T-helper 17 cell (primary cell): ENCODE data around the gene MIA2. TPM values are rescaled to one million over a fixed set of nuclear protein-coding genes. Genes with fewer than 3 reads are reported as not detected.

Source experiments
- ATAC-seq: fragments of 150-1000 bp; cut with Tn5 transposase; 2 replicates; pipeline ENCODE4 v1.10.0; 2021; ENCODE audit warnings: mild to moderate bottlenecking, moderate library complexity
- DNase-seq, 3 donors: peaks; one replicate each; pipeline versions ENCODE4 v3.0.0 to v3.0.0-alpha.2; 2020 to 2021
- H3K9me3 ChIP-seq: one replicate; pipeline ENCODE4 v1.7.0; 2013; ENCODE audit warnings: low read length, mild to moderate bottlenecking; ENCODE audit not compliant: control insufficient read depth, poor library complexity, severe bottlenecking
- H3K27ac Mint-ChIP-seq: one replicate; pipeline ENCODE4 v1.8.0; 2022; ENCODE audit warnings: mild to moderate bottlenecking, moderate library complexity, mixed read lengths
- H3K27me3 Mint-ChIP-seq: one replicate; pipeline ENCODE4 v1.8.0; 2022; ENCODE audit warnings: mixed read lengths
- H3K36me3 Mint-ChIP-seq: one replicate; pipeline ENCODE4 v1.8.0; 2022; ENCODE audit warnings: low read depth, mixed read lengths
- H3K4me1 Mint-ChIP-seq: one replicate; pipeline ENCODE4 v1.8.0; 2022; ENCODE audit warnings: mild to moderate bottlenecking, mixed read lengths
- H3K4me3 Mint-ChIP-seq: one replicate; pipeline ENCODE4 v1.8.0; 2022; ENCODE audit warnings: mild to moderate bottlenecking, moderate library complexity, mixed read lengths
- total RNA-seq, 4 donors: library from RNA in 2 of 4; stranded (reverse) in 2 of 4; gene quantifications; one replicate each; pipeline ENCODE4 v1.2.3 and lab custom pipeline; 2022 to 2026

MIA2 gene
- total RNA-seq, 2 donors from 2014 or later = 22.2 to 23.4 TPM

GRCh38 chr14:39406560-39406959 is 172.8 kb downstream of the MIA2 start:
- Mint-ChIP-seq H3K4me3 (no peak overlapping the region), H3K4me1 (peaks cover 10% of the 10 kb centered on the region), H3K36me3 (no peaks in the 10 kb centered on the region), H3K27me3 (no peaks in the 10 kb centered on the region), H3K27ac (no peak overlapping the region)
- DNase-seq (no peak), ATAC-seq (no peak)
- no peaks in the 10 kb centered on the region for H3K9me3 ChIP-seq

- no peak overlapping the region for H3K4me3 Mint-ChIP-seq
- ATAC-seq = no peak
- H3K27ac Mint-ChIP-seq = no peak overlapping the region
- H3K27me3 Mint-ChIP-seq = no peaks in the 10 kb centered on the region
- peaks cover 5% of the 10 kb centered on the region for H3K4me1 Mint-ChIP-seq
- peaks cover 3% of the 10 kb centered on the region for H3K9me3 ChIP-seq
- peaks cover 5% of the 10 kb centered on the region for H3K36me3 Mint-ChIP-seq
- no peak for DNase-seq
Measured at GRCh38 chr14:39416072-39416471, 182.4 kb downstream of the MIA2 start.

GRCh38 chr14:39417014-39417413 is 183.3 kb downstream of the MIA2 start:
- peaks cover 11% of the 10 kb centered on the region for H3K4me1 Mint-ChIP-seq

GRCh38 chr14:39419272-39419671 is 185.6 kb downstream of the MIA2 start:
- H3K9me3 ChIP-seq = peaks cover 3% of the 10 kb centered on the region
- H3K4me1 Mint-ChIP-seq = peaks cover 24% of the 10 kb centered on the region
- ATAC-seq = no peak
- no peak for DNase-seq
- H3K27ac Mint-ChIP-seq = no peak overlapping the region
- H3K27me3 Mint-ChIP-seq = no peaks in the 10 kb centered on the region
- H3K4me3 Mint-ChIP-seq = no peak overlapping the region
- peaks cover 8% of the 10 kb centered on the region for H3K36me3 Mint-ChIP-seq

More at GRCh38 chr14:39417014-39417413, 183.3 kb downstream of the MIA2 start:
- DNase-seq (no peak), ATAC-seq (no peak)
- peaks cover 3% of the 10 kb centered on the region for H3K9me3 ChIP-seq
- Mint-ChIP-seq H3K27me3 (no peaks in the 10 kb centered on the region), H3K27ac (no peak overlapping the region), H3K36me3 (peaks cover 8% of the 10 kb centered on the region), H3K4me3 (no peak overlapping the region)

- DNase-seq = no peak
- Mint-ChIP-seq H3K36me3 (peaks cover 6% of the 10 kb centered on the region), H3K27me3 (no peaks in the 10 kb centered on the region), H3K4me3 (peak overlapping the region; percentile 62), H3K4me1 (peaks cover 36% of the 10 kb centered on the region), H3K27ac (peak overlapping the region; percentile 60)
- H3K9me3 ChIP-seq = no peaks in the 10 kb centered on the region
- no peak for ATAC-seq
Measured at GRCh38 chr14:39422243-39422642, 188.5 kb downstream of the MIA2 start.

- H3K27ac Mint-ChIP-seq = peak overlapping the region; percentile 9
Measured at GRCh38 chr14:39423793-39424192, 190.1 kb downstream of the MIA2 start.

GRCh38 chr14:39425947-39426346 is 192.2 kb downstream of the MIA2 start:
- H3K27me3 Mint-ChIP-seq = no peaks in the 10 kb centered on the region
- H3K4me1 Mint-ChIP-seq = peaks cover 58% of the 10 kb centered on the region
- peak overlapping the region; percentile 72 for H3K4me3 Mint-ChIP-seq
- peaks cover 6% of the 10 kb centered on the region for H3K36me3 Mint-ChIP-seq
- H3K27ac Mint-ChIP-seq = peak overlapping the region; percentile 56
- DNase-seq = no peak
- no peaks in the 10 kb centered on the region for H3K9me3 ChIP-seq
- no peak for ATAC-seq

More at GRCh38 chr14:39423793-39424192, 190.1 kb downstream of the MIA2 start:
- ATAC-seq (peak; percentile 16), DNase-seq (no peak)
- Mint-ChIP-seq H3K4me1 (peaks cover 42% of the 10 kb centered on the region), H3K4me3 (peak overlapping the region; percentile 62), H3K27me3 (no peaks in the 10 kb centered on the region), H3K36me3 (peaks cover 6% of the 10 kb centered on the region)
- no peaks in the 10 kb centered on the region for H3K9me3 ChIP-seq

- ATAC-seq = no peak
- Mint-ChIP-seq H3K4me3 (peak overlapping the region; percentile 72), H3K36me3 (peaks cover 5% of the 10 kb centered on the region), H3K27me3 (no peaks in the 10 kb centered on the region), H3K4me1 (peaks cover 54% of the 10 kb centered on the region), H3K27ac (peak overlapping the region; percentile 56)
- no peaks in the 10 kb centered on the region for H3K9me3 ChIP-seq
- no peak for DNase-seq
Measured at GRCh38 chr14:39426605-39427004, 192.9 kb downstream of the MIA2 start.

- no peaks in the 10 kb centered on the region for H3K9me3 ChIP-seq
- Mint-ChIP-seq H3K27me3 (no peaks in the 10 kb centered on the region), H3K4me1 (peaks cover 47% of the 10 kb centered on the region), H3K4me3 (peak overlapping the region; percentile 78), H3K36me3 (peaks cover 5% of the 10 kb centered on the region), H3K27ac (peak overlapping the region; percentile 14)
- no peak for DNase-seq
- ATAC-seq = no peak
Measured at GRCh38 chr14:39428118-39428517, 194.4 kb downstream of the MIA2 start.

- peaks cover 5% of the 10 kb centered on the region for H3K36me3 Mint-ChIP-seq
- H3K4me1 Mint-ChIP-seq = peaks cover 45% of the 10 kb centered on the region
- ATAC-seq (no peak), DNase-seq (no peak)
- peak overlapping the region; percentile 100 for H3K4me3 Mint-ChIP-seq
- H3K27me3 Mint-ChIP-seq = no peaks in the 10 kb centered on the region
- H3K27ac Mint-ChIP-seq = peak overlapping the region; percentile 99
- no peaks in the 10 kb centered on the region for H3K9me3 ChIP-seq
Measured at GRCh38 chr14:39430762-39431415, 197.2 kb downstream of the MIA2 start.

- Mint-ChIP-seq H3K4me3 (peak overlapping the region; percentile 100), H3K27me3 (no peaks in the 10 kb centered on the region), H3K36me3 (peaks cover 2% of the 10 kb centered on the region), H3K4me1 (peaks cover 39% of the 10 kb centered on the region), H3K27ac (peak overlapping the region; percentile 99)
- ATAC-seq (no peak), DNase-seq (peak; percentile 20 to 31 (median 28))
- H3K9me3 ChIP-seq = no peaks in the 10 kb centered on the region
Measured at GRCh38 chr14:39431416-39432178, 197.9 kb downstream of the MIA2 start.

GRCh38 chr14:39432179-39432618 is 198.5 kb downstream of the MIA2 start, which contains the start of gene FBXO33:
Gene FBXO33 (minus strand): TSS chr14:39432433. CDS start chr14:39432162, 271 bp downstream.
- peak within 1 kb of the TSS; percentile 99 for H3K27ac Mint-ChIP-seq
- no peaks in the 10 kb centered on the region for H3K9me3 ChIP-seq
- peaks cover 33% of the 10 kb centered on the region for H3K4me1 Mint-ChIP-seq
- peak within 1 kb of the TSS; percentile 100 for H3K4me3 Mint-ChIP-seq
- H3K27me3 Mint-ChIP-seq = no peaks in the 10 kb centered on the region
- DNase-seq = peak; percentile 91 to 95 (median 94)
- H3K36me3 Mint-ChIP-seq = peaks cover 2% of the 10 kb centered on the region
- ATAC-seq = peak; percentile 86

- Mint-ChIP-seq H3K36me3 (peaks cover 2% of the 10 kb centered on the region), H3K4me1 (peaks cover 33% of the 10 kb centered on the region)
- ATAC-seq = peak; percentile 59
Measured at GRCh38 chr14:39432619-39433451, 199.1 kb downstream of the MIA2 start.

More at GRCh38 chr14:39432619-39433451, 199.1 kb downstream of the MIA2 start:
- DNase-seq = peak; percentile 60 to 77 (median 74)
- Mint-ChIP-seq H3K27me3 (no peaks in the 10 kb centered on the region), H3K27ac (peak overlapping the region; percentile 99), H3K4me3 (peak overlapping the region; percentile 100)
- H3K9me3 ChIP-seq = no peaks in the 10 kb centered on the region
